ENCODE data around the gene KIF2C.

KIF2C gene

GRCh38 chr1:44717653-44718052, 22.0 kb upstream of the KIF2C start:
- no peak for TF ChIP-seq CTCF (IDR thresholded peaks at IDR 0.05; ENCODE audit: borderline replicate concordance, control extremely low read depth, extremely low read depth, insufficient read depth, missing control alignments)
- in situ Hi-C loops (cut with MboI; ENCODE audit: low sequenced_read_pairs, unreplicated experiment), result no loop called here
- no peak for DNase-seq (ENCODE audit: low spot score)

- DNase-seq (ENCODE audit: low spot score), result no peak
- TF ChIP-seq CTCF (IDR thresholded peaks at IDR 0.05; ENCODE audit: borderline replicate concordance, control extremely low read depth, extremely low read depth, insufficient read depth, missing control alignments), result no peak
- in situ Hi-C loops (cut with MboI; ENCODE audit: low sequenced_read_pairs, unreplicated experiment), result no loop called here
Observed at GRCh38 chr1:44718091-44718490, 21.5 kb upstream of the KIF2C start.

GRCh38 chr1:44719318-44719717, 20.3 kb upstream of the KIF2C start:
- no peak for DNase-seq (ENCODE audit: low spot score)
- no peak for TF ChIP-seq CTCF (IDR thresholded peaks at IDR 0.05; ENCODE audit: borderline replicate concordance, control extremely low read depth, extremely low read depth, insufficient read depth, missing control alignments)
- in situ Hi-C loops (cut with MboI; ENCODE audit: low sequenced_read_pairs, unreplicated experiment), result no loop called here

GRCh38 chr1:44720281-44720680, 19.4 kb upstream of the KIF2C start:
- in situ Hi-C loops (cut with MboI; ENCODE audit: low sequenced_read_pairs, unreplicated experiment), result no loop called here
- DNase-seq (ENCODE audit: low spot score), result no peak
- TF ChIP-seq CTCF (IDR thresholded peaks at IDR 0.05; ENCODE audit: borderline replicate concordance, control extremely low read depth, extremely low read depth, insufficient read depth, missing control alignments), result no peak

GRCh38 chr1:44721485-44722361, 17.9 kb upstream of the KIF2C start:
- no peak for TF ChIP-seq CTCF (IDR thresholded peaks at IDR 0.05; ENCODE audit: borderline replicate concordance, control extremely low read depth, extremely low read depth, insufficient read depth, missing control alignments)
- in situ Hi-C loops (cut with MboI; ENCODE audit: low sequenced_read_pairs, unreplicated experiment), result no loop called here
- peak; percentile 82 for DNase-seq (ENCODE audit: low spot score)

GRCh38 chr1:44723064-44723463, 16.6 kb upstream of the KIF2C start:
- TF ChIP-seq CTCF (IDR thresholded peaks at IDR 0.05; ENCODE audit: borderline replicate concordance, control extremely low read depth, extremely low read depth, insufficient read depth, missing control alignments), result no peak
- peak; percentile 27 for DNase-seq (ENCODE audit: low spot score)
- in situ Hi-C loops (cut with MboI; ENCODE audit: low sequenced_read_pairs, unreplicated experiment), result no loop called here

Data from GM13976 (cell line).